ENCODE data around the gene NIM1K.

Gene NIM1K

GRCh38 chr5:43298443-43298842 is 106.4 kb downstream of the NIM1K start:
- Histone ChIP-seq H4K5ac (ENCODE audit: low read length) (no peak overlapping the region), H3K4me3 (ENCODE audit: low read length) (no peak overlapping the region), H3K4ac (ENCODE audit: low read depth, low read length) (no peak overlapping the region), H3K18ac (ENCODE audit: low read length) (no peak overlapping the region), H3K27ac (ENCODE audit: low read depth, low read length) (no peak overlapping the region), H2AK5ac (ENCODE audit: low read length) (no peak overlapping the region), H2BK15ac (replicated peaks; ENCODE audit: low read depth) (no peak overlapping the region), H3K56ac (ENCODE audit: low read length) (no peak overlapping the region), H2BK120ac (ENCODE audit: low read depth, low read length) (no peak overlapping the region), H4K8ac (ENCODE audit: low read depth, low read length) (no peak overlapping the region), H3K4me1 (ENCODE audit: control insufficient read depth, low read depth, low read length) (no peaks in the 10 kb centered on the region), H3K79me1 (ENCODE audit: low read length) (peaks cover 8% of the 10 kb centered on the region), H3K9ac (ENCODE audit: low read length) (no peak overlapping the region), H3K79me2 (ENCODE audit: control insufficient read depth, insufficient read depth, low read length) (peaks cover 42% of the 10 kb centered on the region), H3K23ac (ENCODE audit: low read length) (no peak overlapping the region), H3K36me3 (ENCODE audit: control insufficient read depth, insufficient read depth, low read length) (peaks cover 8% of the 10 kb centered on the region), H3K27me3 (ENCODE audit: insufficient read depth, low read length, poor library complexity) (no peaks in the 10 kb centered on the region), H3K4me2 (ENCODE audit: low read length) (no peak overlapping the region), H2BK5ac (ENCODE audit: low read length) (no peak overlapping the region)
- no peak for DNase-seq
- WGBS (ENCODE audit: extremely low coverage, insufficient coverage, low lambda C conversion rate) = no CpG with 5 or more reads among the region's 5 CpGs

- peaks cover 54% of the 10 kb centered on the region for H3K79me2 ChIP-seq (ENCODE audit: control insufficient read depth, insufficient read depth, low read length)
- H3K4ac ChIP-seq (ENCODE audit: low read depth, low read length) = no peak overlapping the region
- H4K5ac ChIP-seq (ENCODE audit: low read length) = no peak overlapping the region
- no peak overlapping the region for H2BK120ac ChIP-seq (ENCODE audit: low read depth, low read length)
- H3K9ac ChIP-seq (ENCODE audit: low read length) = no peak overlapping the region
- no peak for DNase-seq
- H4K8ac ChIP-seq (ENCODE audit: low read depth, low read length) = no peak overlapping the region
- no peaks in the 10 kb centered on the region for H3K27me3 ChIP-seq (ENCODE audit: insufficient read depth, low read length, poor library complexity)
- no peaks in the 10 kb centered on the region for H3K4me1 ChIP-seq (ENCODE audit: control insufficient read depth, low read depth, low read length)
- no peak overlapping the region for H3K23ac ChIP-seq (ENCODE audit: low read length)
- H3K4me3 ChIP-seq (ENCODE audit: low read length) = no peak overlapping the region
- no peak overlapping the region for H3K4me2 ChIP-seq (ENCODE audit: low read length)
- no peak overlapping the region for H3K27ac ChIP-seq (ENCODE audit: low read depth, low read length)
- no peak overlapping the region for H2BK5ac ChIP-seq (ENCODE audit: low read length)
- no CpG with 5 or more reads among the region's 1 CpG for WGBS (ENCODE audit: extremely low coverage, insufficient coverage, low lambda C conversion rate)
- H3K36me3 ChIP-seq (ENCODE audit: control insufficient read depth, insufficient read depth, low read length) = peaks cover 8% of the 10 kb centered on the region
- H2AK5ac ChIP-seq (ENCODE audit: low read length) = no peak overlapping the region
- no peak overlapping the region for H2BK15ac ChIP-seq (replicated peaks; ENCODE audit: low read depth)
- no peak overlapping the region for H3K56ac ChIP-seq (ENCODE audit: low read length)
- H3K18ac ChIP-seq (ENCODE audit: low read length) = no peak overlapping the region
- H3K79me1 ChIP-seq (ENCODE audit: low read length) = peaks cover 8% of the 10 kb centered on the region
These were observed 108.1 kb downstream of the NIM1K start for GRCh38 chr5:43300112-43300511.

- Histone ChIP-seq H3K36me3 (ENCODE audit: control insufficient read depth, insufficient read depth, low read length) (peaks cover 8% of the 10 kb centered on the region), H2BK5ac (ENCODE audit: low read length) (no peak overlapping the region), H3K56ac (ENCODE audit: low read length) (no peak overlapping the region), H3K27ac (ENCODE audit: low read depth, low read length) (no peak overlapping the region), H3K9ac (ENCODE audit: low read length) (no peak overlapping the region), H3K18ac (ENCODE audit: low read length) (no peak overlapping the region), H3K4ac (ENCODE audit: low read depth, low read length) (no peak overlapping the region), H4K8ac (ENCODE audit: low read depth, low read length) (no peak overlapping the region), H2BK15ac (replicated peaks; ENCODE audit: low read depth) (no peak overlapping the region), H2AK5ac (ENCODE audit: low read length) (no peak overlapping the region), H3K79me2 (ENCODE audit: control insufficient read depth, insufficient read depth, low read length) (peaks cover 67% of the 10 kb centered on the region), H3K23ac (ENCODE audit: low read length) (no peak overlapping the region), H3K4me3 (ENCODE audit: low read length) (no peak overlapping the region), H3K4me1 (ENCODE audit: control insufficient read depth, low read depth, low read length) (no peaks in the 10 kb centered on the region), H3K4me2 (ENCODE audit: low read length) (no peak overlapping the region), H3K27me3 (ENCODE audit: insufficient read depth, low read length, poor library complexity) (no peaks in the 10 kb centered on the region), H2BK120ac (ENCODE audit: low read depth, low read length) (no peak overlapping the region), H3K79me1 (ENCODE audit: low read length) (peaks cover 8% of the 10 kb centered on the region), H4K5ac (ENCODE audit: low read length) (no peak overlapping the region)
- DNase-seq = no peak
- WGBS (ENCODE audit: extremely low coverage, insufficient coverage, low lambda C conversion rate) = no CpG with 5 or more reads among the region's 3 CpGs
These were observed 109.6 kb downstream of the NIM1K start for GRCh38 chr5:43301653-43302091.

- H3K9ac ChIP-seq (ENCODE audit: low read length) = no peak overlapping the region
- H3K4me3 ChIP-seq (ENCODE audit: low read length) = no peak overlapping the region
- no CpG with 5 or more reads among the region's 3 CpGs for WGBS (ENCODE audit: extremely low coverage, insufficient coverage, low lambda C conversion rate)
- no peak overlapping the region for H2BK120ac ChIP-seq (ENCODE audit: low read depth, low read length)
- H3K36me3 ChIP-seq (ENCODE audit: control insufficient read depth, insufficient read depth, low read length) = peaks cover 3% of the 10 kb centered on the region
- DNase-seq = peak; percentile 30
- H3K23ac ChIP-seq (ENCODE audit: low read length) = no peak overlapping the region
- H4K5ac ChIP-seq (ENCODE audit: low read length) = no peak overlapping the region
- peaks cover 6% of the 10 kb centered on the region for H3K79me1 ChIP-seq (ENCODE audit: low read length)
- H3K18ac ChIP-seq (ENCODE audit: low read length) = no peak overlapping the region
- H2BK5ac ChIP-seq (ENCODE audit: low read length) = no peak overlapping the region
- H4K8ac ChIP-seq (ENCODE audit: low read depth, low read length) = no peak overlapping the region
- no peaks in the 10 kb centered on the region for H3K27me3 ChIP-seq (ENCODE audit: insufficient read depth, low read length, poor library complexity)
- H3K27ac ChIP-seq (ENCODE audit: low read depth, low read length) = no peak overlapping the region
- H3K4me1 ChIP-seq (ENCODE audit: control insufficient read depth, low read depth, low read length) = no peaks in the 10 kb centered on the region
- peaks cover 64% of the 10 kb centered on the region for H3K79me2 ChIP-seq (ENCODE audit: control insufficient read depth, insufficient read depth, low read length)
- H3K4me2 ChIP-seq (ENCODE audit: low read length) = no peak overlapping the region
- no peak overlapping the region for H2AK5ac ChIP-seq (ENCODE audit: low read length)
- H2BK15ac ChIP-seq (replicated peaks; ENCODE audit: low read depth) = no peak overlapping the region
- H3K4ac ChIP-seq (ENCODE audit: low read depth, low read length) = no peak overlapping the region
- H3K56ac ChIP-seq (ENCODE audit: low read length) = no peak overlapping the region
These were observed 110.5 kb downstream of the NIM1K start for GRCh38 chr5:43302481-43302880.

GRCh38 chr5:43303242-43303641 is 111.2 kb downstream of the NIM1K start:
- no peaks in the 10 kb centered on the region for H3K4me1 ChIP-seq (ENCODE audit: control insufficient read depth, low read depth, low read length)
- no peak overlapping the region for H2BK120ac ChIP-seq (ENCODE audit: low read depth, low read length)
- no peak overlapping the region for H3K4ac ChIP-seq (ENCODE audit: low read depth, low read length)
- H3K18ac ChIP-seq (ENCODE audit: low read length) = no peak overlapping the region
- peaks cover 3% of the 10 kb centered on the region for H3K36me3 ChIP-seq (ENCODE audit: control insufficient read depth, insufficient read depth, low read length)
- no peak for DNase-seq
- no peak overlapping the region for H3K9ac ChIP-seq (ENCODE audit: low read length)
- H3K27me3 ChIP-seq (ENCODE audit: insufficient read depth, low read length, poor library complexity) = no peaks in the 10 kb centered on the region
- no peak overlapping the region for H4K5ac ChIP-seq (ENCODE audit: low read length)
- no peak overlapping the region for H3K56ac ChIP-seq (ENCODE audit: low read length)
- no peak overlapping the region for H3K4me2 ChIP-seq (ENCODE audit: low read length)
- no peak overlapping the region for H2AK5ac ChIP-seq (ENCODE audit: low read length)
- H3K79me2 ChIP-seq (ENCODE audit: control insufficient read depth, insufficient read depth, low read length) = peaks cover 70% of the 10 kb centered on the region
- H3K79me1 ChIP-seq (ENCODE audit: low read length) = peaks cover 4% of the 10 kb centered on the region
- H2BK15ac ChIP-seq (replicated peaks; ENCODE audit: low read depth) = no peak overlapping the region
- WGBS (ENCODE audit: extremely low coverage, insufficient coverage, low lambda C conversion rate) = no CpG with 5 or more reads among the region's 4 CpGs
- no peak overlapping the region for H3K4me3 ChIP-seq (ENCODE audit: low read length)
- H3K27ac ChIP-seq (ENCODE audit: low read depth, low read length) = no peak overlapping the region
- no peak overlapping the region for H3K23ac ChIP-seq (ENCODE audit: low read length)
- H4K8ac ChIP-seq (ENCODE audit: low read depth, low read length) = no peak overlapping the region
- H2BK5ac ChIP-seq (ENCODE audit: low read length) = no peak overlapping the region

GRCh38 chr5:43304525-43304924 is 112.5 kb downstream of the NIM1K start:
- no peak overlapping the region for H3K9ac ChIP-seq (ENCODE audit: low read length)
- no peak for DNase-seq
- H3K56ac ChIP-seq (ENCODE audit: low read length) = no peak overlapping the region
- no peak overlapping the region for H3K23ac ChIP-seq (ENCODE audit: low read length)
- no peak overlapping the region for H3K4me3 ChIP-seq (ENCODE audit: low read length)
- H2BK15ac ChIP-seq (replicated peaks; ENCODE audit: low read depth) = no peak overlapping the region
- H3K4ac ChIP-seq (ENCODE audit: low read depth, low read length) = no peak overlapping the region
- peaks cover under 1% of the 10 kb centered on the region for H3K36me3 ChIP-seq (ENCODE audit: control insufficient read depth, insufficient read depth, low read length)
- H2BK120ac ChIP-seq (ENCODE audit: low read depth, low read length) = no peak overlapping the region
- peaks cover 1% of the 10 kb centered on the region for H3K79me1 ChIP-seq (ENCODE audit: low read length)
- no peak overlapping the region for H2AK5ac ChIP-seq (ENCODE audit: low read length)
- H3K4me2 ChIP-seq (ENCODE audit: low read length) = no peak overlapping the region
- H3K79me2 ChIP-seq (ENCODE audit: control insufficient read depth, insufficient read depth, low read length) = peaks cover 75% of the 10 kb centered on the region
- no peak overlapping the region for H4K8ac ChIP-seq (ENCODE audit: low read depth, low read length)
- WGBS (ENCODE audit: extremely low coverage, insufficient coverage, low lambda C conversion rate) = no CpG with 5 or more reads among the region's 1 CpG
- no peak overlapping the region for H3K18ac ChIP-seq (ENCODE audit: low read length)
- H3K4me1 ChIP-seq (ENCODE audit: control insufficient read depth, low read depth, low read length) = peaks cover 1% of the 10 kb centered on the region
- H4K5ac ChIP-seq (ENCODE audit: low read length) = no peak overlapping the region
- H3K27ac ChIP-seq (ENCODE audit: low read depth, low read length) = no peak overlapping the region
- no peak overlapping the region for H2BK5ac ChIP-seq (ENCODE audit: low read length)
- H3K27me3 ChIP-seq (ENCODE audit: insufficient read depth, low read length, poor library complexity) = no peaks in the 10 kb centered on the region

Data from mesendoderm (in vitro differentiated cells).